ENCODE results near the gene PTPRT.

GRCh38 chr20:42556575-42556974 lies 633.1 kb downstream of the PTPRT start:
- TF ChIP-seq POLR2A (IDR thresholded peaks at IDR 0.05), result no peak
- TF ChIP-seq CTCF (IDR thresholded peaks at IDR 0.05), result no peak

Measured in breast epithelium (tissue), 3 donors.